ENCODE measurements around the gene KHDRBS1.

KHDRBS1 gene

DNA sequence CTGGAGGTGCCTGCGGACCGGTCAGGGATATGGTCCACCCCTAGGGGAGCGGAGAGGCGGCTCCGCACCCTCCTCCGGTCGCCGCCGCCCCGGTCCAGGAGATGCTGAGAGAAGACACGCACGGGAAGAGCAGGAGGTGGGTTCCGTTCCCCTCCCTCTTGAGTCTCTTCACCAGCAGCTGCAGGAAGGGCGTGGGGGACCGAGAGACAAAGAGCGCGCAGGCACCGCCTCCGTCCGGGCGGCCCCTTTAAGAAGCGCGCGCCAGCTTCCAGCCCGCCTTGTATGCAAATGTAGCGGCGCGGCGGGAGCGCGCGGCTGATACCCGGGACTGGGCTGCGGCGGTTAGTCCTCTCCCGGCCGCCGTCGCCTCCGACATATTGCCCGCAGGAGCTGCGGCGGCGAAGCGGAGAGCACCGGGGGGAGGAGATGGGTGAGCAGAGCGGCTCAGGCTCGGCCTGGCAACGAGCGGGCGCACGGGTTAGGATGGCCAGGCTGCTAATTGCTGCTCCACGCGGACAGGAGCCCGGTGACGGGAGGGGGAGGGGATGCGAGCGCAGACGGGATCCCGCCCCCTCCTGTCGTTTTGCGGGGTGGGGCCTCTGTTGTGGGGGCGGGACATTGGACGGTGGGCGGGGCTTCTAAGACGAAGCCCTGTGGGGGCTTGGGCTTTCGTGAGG is 59.1 kb downstream of the KHDRBS1 start, which contains the start of gene TMEM39B (continued):
- TF ChIP-seq, protein P1, sequence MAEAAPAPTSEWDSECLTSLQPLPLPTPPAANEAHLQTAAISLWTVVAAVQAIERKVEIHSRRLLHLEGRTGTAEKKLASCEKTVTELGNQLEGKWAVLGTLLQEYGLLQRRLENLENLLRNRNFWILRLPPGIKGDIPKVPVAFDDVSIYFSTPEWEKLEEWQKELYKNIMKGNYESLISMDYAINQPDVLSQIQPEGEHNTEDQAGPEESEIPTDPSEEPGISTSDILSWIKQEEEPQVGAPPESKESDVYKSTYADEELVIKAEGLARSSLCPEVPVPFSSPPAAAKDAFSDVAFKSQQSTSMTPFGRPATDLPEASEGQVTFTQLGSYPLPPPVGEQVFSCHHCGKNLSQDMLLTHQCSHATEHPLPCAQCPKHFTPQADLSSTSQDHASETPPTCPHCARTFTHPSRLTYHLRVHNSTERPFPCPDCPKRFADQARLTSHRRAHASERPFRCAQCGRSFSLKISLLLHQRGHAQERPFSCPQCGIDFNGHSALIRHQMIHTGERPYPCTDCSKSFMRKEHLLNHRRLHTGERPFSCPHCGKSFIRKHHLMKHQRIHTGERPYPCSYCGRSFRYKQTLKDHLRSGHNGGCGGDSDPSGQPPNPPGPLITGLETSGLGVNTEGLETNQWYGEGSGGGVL (tag by site-specific recombination; IDR thresholded peaks at IDR 0.05), result peak; percentile 83
- no peak for TF ChIP-seq HOXA7 (CRISPR knock-in tag; IDR thresholded peaks at IDR 0.05; ENCODE audit: borderline replicate concordance)
- TF ChIP-seq ZNF549 (tag by site-specific recombination; IDR thresholded peaks at IDR 0.05), result no peak
- TF ChIP-seq BCL11B (tag by site-specific recombination; IDR thresholded peaks at IDR 0.05; ENCODE audit: low read depth), result no peak
- TF ChIP-seq ZNF248 (tag by site-specific recombination; IDR thresholded peaks at IDR 0.05), result no peak
- TF ChIP-seq SCRT1 (tag by site-specific recombination; IDR thresholded peaks at IDR 0.05; ENCODE audit: borderline replicate concordance), result no peak
- TF ChIP-seq ZNF529 (tag by site-specific recombination; IDR thresholded peaks at IDR 0.05; ENCODE audit: insufficient replicate concordance), result no peak
- TF ChIP-seq ZNF660 (tag by site-specific recombination; IDR thresholded peaks at IDR 0.05), result 0 out of 2 replicates have a peak, but pooled peaks have one; percentile 24
- TF ChIP-seq ZFP41 (tag by site-specific recombination; IDR thresholded peaks at IDR 0.05; ENCODE audit: borderline replicate concordance), result no peak
- TF ChIP-seq ZNF433 (tag by site-specific recombination; IDR thresholded peaks at IDR 0.05; ENCODE audit: low read depth), result no peak
- peak; percentile 52; the same call in 1 of the 2 replicates for TF ChIP-seq KLF10 (tag by site-specific recombination; IDR thresholded peaks at IDR 0.05)
- no peak for TF ChIP-seq ZNF155 (tag by site-specific recombination; IDR thresholded peaks at IDR 0.05)
- no peak for TF ChIP-seq ZNF114 (tag by site-specific recombination; IDR thresholded peaks at IDR 0.05)
- TF ChIP-seq ZNF311 (tag by site-specific recombination; IDR thresholded peaks at IDR 0.05; ENCODE audit: borderline replicate concordance), result no peak
- TF ChIP-seq FEZF1 (tag by site-specific recombination; IDR thresholded peaks at IDR 0.05), result 0 out of 2 replicates have a peak, but pooled peaks have one; percentile 7
- no peak for TF ChIP-seq ZNF596 (tag by site-specific recombination; IDR thresholded peaks at IDR 0.05)
- TF ChIP-seq ZSCAN23 (tag by site-specific recombination; IDR thresholded peaks at IDR 0.05), result peak; percentile 62; the same call in 1 of the 2 replicates
- no peak; the same call in 1 of the 2 replicates for TF ChIP-seq ZNF423 (tag by site-specific recombination; IDR thresholded peaks at IDR 0.05)
- TF ChIP-seq ZNF785 (tag by site-specific recombination; IDR thresholded peaks at IDR 0.05), result no peak
- no peak for TF ChIP-seq ZNF621 (tag by site-specific recombination; IDR thresholded peaks at IDR 0.05)
- TF ChIP-seq SP3 (tag by site-specific recombination; IDR thresholded peaks at IDR 0.05), result peak; percentile 94
- TF ChIP-seq ZNF555 (tag by site-specific recombination; conservative IDR thresholded peaks at IDR 0.05), result no peak
- TF ChIP-seq SP7 (tag by site-specific recombination; IDR thresholded peaks at IDR 0.05), result peak; percentile 83
- TF ChIP-seq ZNF416 (tag by site-specific recombination; IDR thresholded peaks at IDR 0.05), result no peak
- TF ChIP-seq ZNF140 (tag by site-specific recombination; IDR thresholded peaks at IDR 0.05), result no peak
- TF ChIP-seq ZFP3 (tag by site-specific recombination; IDR thresholded peaks at IDR 0.05; ENCODE audit: low read depth), result no peak
